Kidney epithelial cell (primary cell): ENCODE measurements around the gene PDE4DIP. TPM values are rescaled to one million over a fixed set of nuclear protein-coding genes. Genes with fewer than 3 reads are reported as not detected.
"Not testable (repeated sequence)": the region's sequence is repeated elsewhere in the genome, so short reads cannot be mapped to it uniquely, and the experiment has no call there.

Experiments
- DNase-seq: peaks from one replicate; pipeline ENCODE4 v3.0.0-alpha.2; 2010; ENCODE audit warnings: low read depth
- H3K27me3 ChIP-seq: 2 replicates; pipeline ENCODE4 v1.6.0; 2011; ENCODE audit warnings: low read length; ENCODE audit not compliant: control insufficient read depth, insufficient read depth
- H3K36me3 ChIP-seq: 2 replicates; pipeline ENCODE4 v1.5.1; 2011; ENCODE audit warnings: low read length; ENCODE audit not compliant: control insufficient read depth, insufficient read depth
- H3K4me3 ChIP-seq: 2 replicates; pipeline ENCODE4 v1.5.1; 2011; ENCODE audit warnings: low read depth, mild to moderate bottlenecking, control low read depth, low read length
- total RNA-seq: library from RNA; depleted of rRNA; stranded (reverse); fragments of >200 nt; gene quantifications from 2 replicates; pipeline ENCODE4 v1.2.3, GENCODE V29; 2015

Gene PDE4DIP
- total RNA-seq: 16.0 and 16.8 TPM in 2 replicates

- H3K4me3 ChIP-seq: peak within 1 kb of the TSS; percentile 17
These were observed at the start of gene PDE4DIP for GRCh38 chr1:148844220-148844619. Gene PDE4DIP, plus strand, starts transcription at chr1:148844428. Its CDS starts 347 bp downstream, at chr1:148844775.

GRCh38 chr1:148808268-148808928, 35.8 kb upstream of the PDE4DIP start:
- not testable (repeated sequence) for H3K4me3 ChIP-seq, DNase-seq, H3K36me3 ChIP-seq, H3K27me3 ChIP-seq

More at GRCh38 chr1:148844220-148844619, at the start of gene PDE4DIP:
- not testable (repeated sequence) for DNase-seq, H3K27me3 ChIP-seq, H3K36me3 ChIP-seq

GRCh38 chr1:148808929-148809283, 35.3 kb upstream of the PDE4DIP start:
- not testable (repeated sequence) for H3K27me3 ChIP-seq

GRCh38 chr1:148822180-148822579, 22.0 kb upstream of the PDE4DIP start:
- not testable (repeated sequence) for H3K36me3 ChIP-seq, DNase-seq, H3K4me3 ChIP-seq, H3K27me3 ChIP-seq

More at GRCh38 chr1:148808929-148809283, 35.3 kb upstream of the PDE4DIP start:
- not testable (repeated sequence) for H3K4me3 ChIP-seq, DNase-seq, H3K36me3 ChIP-seq

GRCh38 chr1:148823822-148824221, 20.4 kb upstream of the PDE4DIP start:
- not testable (repeated sequence) for H3K36me3 ChIP-seq, DNase-seq, H3K4me3 ChIP-seq, H3K27me3 ChIP-seq

GRCh38 chr1:148825029-148825428, 19.2 kb upstream of the PDE4DIP start:
- not testable (repeated sequence) for H3K36me3 ChIP-seq, H3K4me3 ChIP-seq, H3K27me3 ChIP-seq, DNase-seq

GRCh38 chr1:148828531-148828930, 15.7 kb upstream of the PDE4DIP start:
- not testable (repeated sequence) for H3K4me3 ChIP-seq, H3K27me3 ChIP-seq, H3K36me3 ChIP-seq, DNase-seq

GRCh38 chr1:148828962-148829361, 15.3 kb upstream of the PDE4DIP start:
- H3K4me3 ChIP-seq, H3K27me3 ChIP-seq, H3K36me3 ChIP-seq, DNase-seq: not testable (repeated sequence)

GRCh38 chr1:148829365-148829764, 14.9 kb upstream of the PDE4DIP start:
- not testable (repeated sequence) for H3K27me3 ChIP-seq, DNase-seq, H3K36me3 ChIP-seq, H3K4me3 ChIP-seq

GRCh38 chr1:148841262-148841661, 3.0 kb upstream of the PDE4DIP start:
- not testable (repeated sequence) for H3K4me3 ChIP-seq, H3K27me3 ChIP-seq, DNase-seq, H3K36me3 ChIP-seq

GRCh38 chr1:148844651-148845050, 423 bp downstream of the PDE4DIP start:
- H3K36me3 ChIP-seq, H3K27me3 ChIP-seq, DNase-seq, H3K4me3 ChIP-seq: not testable (repeated sequence)

- not testable (repeated sequence) for H3K27me3 ChIP-seq, DNase-seq, H3K4me3 ChIP-seq, H3K36me3 ChIP-seq
These were observed 840 bp downstream of the PDE4DIP start for GRCh38 chr1:148845068-148845467.

GRCh38 chr1:148850347-148850746, 6.1 kb downstream of the PDE4DIP start:
- not testable (repeated sequence) for H3K4me3 ChIP-seq, H3K36me3 ChIP-seq, DNase-seq, H3K27me3 ChIP-seq

GRCh38 chr1:148850840-148851239, 6.6 kb downstream of the PDE4DIP start:
- not testable (repeated sequence) for H3K4me3 ChIP-seq, DNase-seq

GRCh38 chr1:148851684-148852083, 7.5 kb downstream of the PDE4DIP start:
- not testable (repeated sequence) for H3K27me3 ChIP-seq, H3K36me3 ChIP-seq, DNase-seq, H3K4me3 ChIP-seq

More at GRCh38 chr1:148850840-148851239, 6.6 kb downstream of the PDE4DIP start:
- not testable (repeated sequence) for H3K27me3 ChIP-seq, H3K36me3 ChIP-seq

- not testable (repeated sequence) for H3K36me3 ChIP-seq, H3K4me3 ChIP-seq, H3K27me3 ChIP-seq, DNase-seq
These were observed 9.1 kb downstream of the PDE4DIP start for GRCh38 chr1:148853363-148853762.
